ENCODE measurements around the gene EEF2. TPM values are rescaled to one million over a fixed set of nuclear protein-coding genes. Genes with fewer than 3 reads are reported as not detected.
A peak's percentile ranks its signal among the peaks of the same experiment; 100 is the strongest.
"Not testable (repeated sequence)": the region's sequence is repeated elsewhere in the genome, so short reads cannot be mapped to it uniquely, and the experiment has no call there.

The EEF2 gene
- total and polyA plus RNA-seq, 5 donors from 2014 or later, result 564 to 2,369 (median 588) TPM

DNA sequence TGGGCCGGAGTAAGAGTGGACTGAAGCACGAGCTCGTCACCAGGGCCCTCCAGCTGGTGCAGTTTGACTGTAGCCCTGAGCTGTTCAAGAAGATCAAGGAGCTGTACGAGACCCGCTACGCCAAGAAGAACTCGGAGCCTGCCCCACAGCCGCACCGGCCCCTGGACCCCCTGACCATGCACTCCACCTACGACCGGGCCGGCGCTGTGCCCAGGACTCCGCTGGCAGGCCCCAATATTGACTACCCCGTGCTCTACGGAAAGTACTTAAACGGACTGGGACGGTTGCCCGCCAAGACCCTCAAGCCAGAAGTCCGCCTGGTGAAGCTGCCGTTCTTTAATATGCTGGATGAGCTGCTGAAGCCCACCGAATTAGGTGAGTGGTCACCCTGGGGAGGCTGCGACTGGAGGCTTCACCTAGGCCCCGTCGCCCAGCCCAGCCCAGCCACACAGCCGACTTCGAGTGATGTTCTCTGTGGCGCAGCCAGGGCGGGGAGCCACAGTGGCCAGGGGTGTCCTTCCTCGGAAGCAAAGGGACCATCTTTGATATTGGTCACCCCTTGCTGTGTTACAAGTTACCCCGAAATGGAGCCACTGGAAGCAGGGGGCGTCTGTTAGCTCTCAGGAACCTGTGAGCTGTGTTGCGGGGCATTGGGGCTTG, 27.8 kb upstream of the EEF2 start:
- Mint-ChIP-seq H3K27me3 (no peaks in the 10 kb centered on the region), H3K27ac (no peak overlapping the region), H3K4me1 (peaks cover 0 to 55% (median 8%) of the 10 kb centered on the region in 4 donors), H3K36me3 (peaks cover 6% of the 10 kb centered on the region), H3K9me3 (no peaks in the 10 kb centered on the region), H3K4me3 (peak overlapping the region in 1 of 4 donors; percentile 27)
- Histone ChIP-seq H3K36me3 (ENCODE audit: control insufficient read depth, insufficient read depth, low read length) (peaks cover 34% of the 10 kb centered on the region), H3K27me3 (ENCODE audit: control insufficient read depth, insufficient read depth, low read length) (no peaks in the 10 kb centered on the region), H3K9me3 (ENCODE audit: control insufficient read depth in 2 of 2, low read length in 2 of 2) (no peaks in the 10 kb centered on the region), H3K4me1 (ENCODE audit: control insufficient read depth, insufficient read depth, low read length, poor library complexity, severe bottlenecking) (peaks cover 40% of the 10 kb centered on the region), H3K4me3 (ENCODE audit: low read depth, low read length) (no peak overlapping the region), H3K27ac (ENCODE audit: insufficient read depth, low read length, poor library complexity, severe bottlenecking) (no peak overlapping the region)
- no peak for ATAC-seq (ENCODE audit: low read depth in 2 of 2)
- DNase-seq, result no peak

DNA sequence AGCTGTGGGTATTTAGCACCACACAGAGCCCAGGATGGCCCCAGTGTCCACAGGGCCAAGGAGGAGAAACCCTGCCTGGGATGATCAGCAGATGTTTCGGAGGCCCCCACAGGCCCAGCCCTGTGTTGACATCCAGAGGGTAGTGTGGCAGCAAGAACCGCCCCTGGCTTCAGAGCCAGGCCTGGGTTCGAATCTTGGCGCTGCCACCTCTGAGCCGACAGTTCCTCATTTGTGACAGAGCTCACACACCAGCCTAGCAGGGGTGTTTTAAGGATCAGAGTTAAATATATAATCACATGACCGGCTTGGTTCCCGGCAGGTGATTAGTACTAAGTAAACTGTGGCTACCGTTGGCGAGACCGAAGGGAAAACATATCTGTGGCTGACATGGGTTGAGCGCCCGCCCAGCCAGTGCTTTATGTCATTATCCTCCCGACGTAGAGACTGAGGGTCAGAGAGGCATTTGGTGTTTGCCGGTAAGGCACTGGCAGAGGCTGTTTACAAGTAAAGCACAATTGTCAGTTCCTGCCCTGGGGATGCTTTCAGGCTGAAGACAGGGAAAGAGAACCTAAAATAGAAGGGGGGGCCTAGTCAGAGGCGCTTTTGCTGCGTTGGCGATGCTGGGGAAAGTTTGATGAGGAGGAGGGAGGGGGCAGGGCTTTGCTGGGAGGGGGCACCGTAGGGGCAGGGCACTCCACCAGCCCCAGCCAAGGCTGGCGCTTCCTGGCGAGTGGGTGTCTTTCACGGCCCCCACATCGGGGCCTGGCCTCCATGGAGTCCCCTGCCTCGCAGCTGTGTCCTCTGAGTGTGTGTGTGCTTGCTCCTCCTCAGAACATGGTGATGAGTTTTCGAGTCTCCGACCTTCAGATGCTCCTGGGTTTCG, 27.1 kb upstream of the EEF2 start:
- no peaks in the 10 kb centered on the region for H3K27me3 ChIP-seq (ENCODE audit: control insufficient read depth, insufficient read depth, low read length)
- peak overlapping the region in 1 of 3 donors; percentile 62 for H3K27ac Mint-ChIP-seq
- H3K36me3 ChIP-seq (ENCODE audit: control insufficient read depth, insufficient read depth, low read length), result peaks cover 34% of the 10 kb centered on the region
- no peak overlapping the region for H3K27ac ChIP-seq (ENCODE audit: insufficient read depth, low read length, poor library complexity, severe bottlenecking)
- DNase-seq, result no peak
- H3K4me1 Mint-ChIP-seq, result peaks cover 0 to 53% (median 8%) of the 10 kb centered on the region in 4 donors
- ATAC-seq (ENCODE audit: low read depth in 2 of 2), result no peak
- H3K4me3 Mint-ChIP-seq, result no peak overlapping the region
- H3K4me3 ChIP-seq (ENCODE audit: low read depth, low read length), result no peak overlapping the region
- H3K9me3 Mint-ChIP-seq, result no peaks in the 10 kb centered on the region
- H3K27me3 Mint-ChIP-seq, result no peaks in the 10 kb centered on the region
- peaks cover 42% of the 10 kb centered on the region for H3K4me1 ChIP-seq (ENCODE audit: control insufficient read depth, insufficient read depth, low read length, poor library complexity, severe bottlenecking)
- H3K9me3 ChIP-seq (ENCODE audit: control insufficient read depth in 2 of 2, low read length in 2 of 2), result no peaks in the 10 kb centered on the region
- peaks cover 6% of the 10 kb centered on the region for H3K36me3 Mint-ChIP-seq

GRCh38 chr19:4011430-4011829, 26.2 kb upstream of the EEF2 start:
- H3K27me3 Mint-ChIP-seq; H3K4me3 ChIP-seq (ENCODE audit: low read depth, low read length); H3K36me3 Mint-ChIP-seq; H3K27me3 ChIP-seq (ENCODE audit: control insufficient read depth, insufficient read depth, low read length); ATAC-seq (ENCODE audit: low read depth in 2 of 2); H3K9me3 ChIP-seq (ENCODE audit: control insufficient read depth in 2 of 2, low read length in 2 of 2); DNase-seq; H3K27ac ChIP-seq (ENCODE audit: insufficient read depth, low read length, poor library complexity, severe bottlenecking); H3K9me3 Mint-ChIP-seq: not testable (repeated sequence)
- H3K4me1 Mint-ChIP-seq, result peaks cover 0 to 54% (median 8%) of the 10 kb centered on the region in 4 donors
- H3K36me3 ChIP-seq (ENCODE audit: control insufficient read depth, insufficient read depth, low read length), result peaks cover 30% of the 10 kb centered on the region
- peak overlapping the region in 2 of 4 donors; percentile 62 to 89 for H3K4me3 Mint-ChIP-seq
- peak overlapping the region in 1 of 3 donors; percentile 26 for H3K27ac Mint-ChIP-seq
- peaks cover 48% of the 10 kb centered on the region for H3K4me1 ChIP-seq (ENCODE audit: control insufficient read depth, insufficient read depth, low read length, poor library complexity, severe bottlenecking)

DNA sequence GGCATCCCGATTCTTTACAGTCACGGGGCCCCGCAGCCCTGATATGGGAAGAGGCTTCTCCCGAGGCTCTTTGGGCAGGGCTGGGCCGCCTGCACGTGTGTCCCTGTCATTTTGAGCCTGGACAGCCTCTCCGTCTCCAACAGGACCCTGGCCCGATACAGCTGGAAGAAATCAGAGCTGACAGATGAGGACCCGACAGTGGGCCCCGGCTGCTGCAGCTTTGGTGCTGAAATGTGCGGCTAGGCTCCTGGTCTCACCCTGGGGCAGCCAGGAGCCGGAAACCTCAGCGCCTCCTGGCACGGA, 25.5 kb upstream of the EEF2 start:
- no peaks in the 10 kb centered on the region for H3K9me3 ChIP-seq (ENCODE audit: control insufficient read depth in 2 of 2, low read length in 2 of 2)
- Mint-ChIP-seq H3K27ac (peak overlapping the region in 1 of 3 donors; percentile 43), H3K27me3 (no peaks in the 10 kb centered on the region), H3K4me1 (peaks cover 0 to 50% (median 8%) of the 10 kb centered on the region in 4 donors), H3K9me3 (no peaks in the 10 kb centered on the region), H3K4me3 (peak overlapping the region in 1 of 4 donors; percentile 89), H3K36me3 (peaks cover 6% of the 10 kb centered on the region)
- peaks cover 28% of the 10 kb centered on the region for H3K36me3 ChIP-seq (ENCODE audit: control insufficient read depth, insufficient read depth, low read length)
- DNase-seq (no peak), ATAC-seq (ENCODE audit: low read depth in 2 of 2) (no peak)
- no peaks in the 10 kb centered on the region for H3K27me3 ChIP-seq (ENCODE audit: control insufficient read depth, insufficient read depth, low read length)
- peaks cover 48% of the 10 kb centered on the region for H3K4me1 ChIP-seq (ENCODE audit: control insufficient read depth, insufficient read depth, low read length, poor library complexity, severe bottlenecking)
- no peak overlapping the region for H3K4me3 ChIP-seq (ENCODE audit: low read depth, low read length)
- no peak overlapping the region for H3K27ac ChIP-seq (ENCODE audit: insufficient read depth, low read length, poor library complexity, severe bottlenecking)

- Mint-ChIP-seq H3K4me3 (peak overlapping the region; percentile 44 to 89 (median 72)), H3K27ac (peak overlapping the region in 1 of 3 donors; percentile 43)
- peaks cover 48% of the 10 kb centered on the region for H3K4me1 ChIP-seq (ENCODE audit: control insufficient read depth, insufficient read depth, low read length, poor library complexity, severe bottlenecking)
These were observed 24.9 kb upstream of the EEF2 start for GRCh38 chr19:4009990-4010807.

GRCh38 chr19:4007836-4008539, 22.7 kb upstream of the EEF2 start:
- peaks cover 14% of the 10 kb centered on the region for H3K36me3 ChIP-seq (ENCODE audit: control insufficient read depth, insufficient read depth, low read length)
- Mint-ChIP-seq H3K4me1 (peaks cover 0 to 42% (median 8%) of the 10 kb centered on the region in 4 donors), H3K27ac (peak overlapping the region; percentile 83 to 93 (median 86)), H3K36me3 (peaks cover 3% of the 10 kb centered on the region), H3K4me3 (peak overlapping the region; percentile 89 to 95 (median 92)), H3K27me3 (no peaks in the 10 kb centered on the region), H3K9me3 (no peaks in the 10 kb centered on the region)
- peak overlapping the region; percentile 33 for H3K27ac ChIP-seq (ENCODE audit: insufficient read depth, low read length, poor library complexity, severe bottlenecking)
- peak in 1 of 2 donors; percentile 0 for ATAC-seq (ENCODE audit: low read depth in 2 of 2)
- no peaks in the 10 kb centered on the region for H3K27me3 ChIP-seq (ENCODE audit: control insufficient read depth, insufficient read depth, low read length)
- peak in 2 of 3 donors; percentile 15 to 26 for DNase-seq
- peak overlapping the region; percentile 64 for H3K4me3 ChIP-seq (ENCODE audit: low read depth, low read length)
- H3K9me3 ChIP-seq (ENCODE audit: control insufficient read depth in 2 of 2, low read length in 2 of 2), result no peaks in the 10 kb centered on the region
- peaks cover 40% of the 10 kb centered on the region for H3K4me1 ChIP-seq (ENCODE audit: control insufficient read depth, insufficient read depth, low read length, poor library complexity, severe bottlenecking)

More at GRCh38 chr19:4009990-4010807, 24.9 kb upstream of the EEF2 start:
- no peaks in the 10 kb centered on the region for H3K9me3 Mint-ChIP-seq
- peaks cover 28% of the 10 kb centered on the region for H3K36me3 ChIP-seq (ENCODE audit: control insufficient read depth, insufficient read depth, low read length)
- DNase-seq (no peak), ATAC-seq (ENCODE audit: low read depth in 2 of 2) (no peak)
- no peaks in the 10 kb centered on the region for H3K9me3 ChIP-seq (ENCODE audit: control insufficient read depth in 2 of 2, low read length in 2 of 2)
- no peak overlapping the region for H3K27ac ChIP-seq (ENCODE audit: insufficient read depth, low read length, poor library complexity, severe bottlenecking)
- H3K36me3 Mint-ChIP-seq, result peaks cover 6% of the 10 kb centered on the region
- H3K4me1 Mint-ChIP-seq, result peaks cover 0 to 49% (median 8%) of the 10 kb centered on the region in 4 donors
- H3K27me3 ChIP-seq (ENCODE audit: control insufficient read depth, insufficient read depth, low read length), result no peaks in the 10 kb centered on the region
- no peak overlapping the region for H3K4me3 ChIP-seq (ENCODE audit: low read depth, low read length)
- H3K27me3 Mint-ChIP-seq, result no peaks in the 10 kb centered on the region
